Activated CD4-positive, CD25-positive, alpha-beta regulatory T cell treated with anti-CD3 and anti-CD28 coated beads, Interleukin-2, amount 50 U/mL, for 72 hours (primary cell): Measurements from ENCODE around the gene LDB3.
A peak's percentile ranks its signal among the peaks of the same experiment; 100 is the strongest.
"Not testable (repeated sequence)": the region's sequence is repeated elsewhere in the genome, so short reads cannot be mapped to it uniquely, and the experiment has no call there.

Source experiments
- DNase-seq: peaks from one replicate; pipeline ENCODE4 v3.0.0; 2021

The LDB3 gene

GRCh38 chr10:86708783-86709380 is 40.6 kb downstream of the LDB3 start:
- DNase-seq = no peak

DNA sequence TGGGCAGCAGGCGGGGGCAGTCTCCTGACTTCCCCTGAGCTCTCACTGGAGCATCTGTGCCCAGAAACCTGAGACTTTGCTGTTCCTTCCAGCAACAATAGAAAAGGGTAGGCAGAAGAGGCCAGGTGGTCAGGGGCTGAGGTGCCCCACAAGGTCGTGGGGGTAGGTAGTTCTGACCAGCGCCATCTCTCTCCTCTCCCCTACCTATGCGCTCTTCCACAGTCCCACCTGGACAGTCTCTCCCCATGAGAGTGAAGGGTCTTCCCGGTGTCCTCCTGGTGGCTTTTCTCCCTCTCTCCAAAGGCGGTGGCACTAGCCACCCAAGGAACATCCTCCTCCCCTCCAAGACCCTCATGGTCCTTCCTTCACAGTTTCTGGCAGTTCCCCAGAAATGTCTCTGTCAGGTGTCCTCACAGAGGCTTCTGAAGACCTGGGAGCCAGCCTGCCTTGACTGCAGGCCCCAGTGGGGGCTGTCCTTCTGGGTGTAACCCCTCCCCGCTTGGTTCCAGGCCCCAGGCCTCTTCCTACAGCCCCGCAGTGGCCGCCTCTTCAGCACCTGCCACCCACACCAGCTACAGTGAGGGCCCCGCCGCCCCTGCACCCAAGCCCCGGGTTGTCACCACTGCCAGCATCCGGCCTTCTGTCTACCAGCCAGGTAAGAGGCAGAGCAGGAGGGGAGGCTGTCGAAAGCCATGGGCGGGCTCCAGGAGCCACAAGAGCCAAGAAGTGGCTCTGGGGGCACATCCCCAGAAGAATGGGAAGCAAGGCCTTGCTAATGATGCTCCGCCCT is 41.3 kb downstream of the LDB3 start:
- DNase-seq = no peak

GRCh38 chr10:86710987-86711512 is 42.7 kb downstream of the LDB3 start:
- peak; percentile 83 for DNase-seq

DNA sequence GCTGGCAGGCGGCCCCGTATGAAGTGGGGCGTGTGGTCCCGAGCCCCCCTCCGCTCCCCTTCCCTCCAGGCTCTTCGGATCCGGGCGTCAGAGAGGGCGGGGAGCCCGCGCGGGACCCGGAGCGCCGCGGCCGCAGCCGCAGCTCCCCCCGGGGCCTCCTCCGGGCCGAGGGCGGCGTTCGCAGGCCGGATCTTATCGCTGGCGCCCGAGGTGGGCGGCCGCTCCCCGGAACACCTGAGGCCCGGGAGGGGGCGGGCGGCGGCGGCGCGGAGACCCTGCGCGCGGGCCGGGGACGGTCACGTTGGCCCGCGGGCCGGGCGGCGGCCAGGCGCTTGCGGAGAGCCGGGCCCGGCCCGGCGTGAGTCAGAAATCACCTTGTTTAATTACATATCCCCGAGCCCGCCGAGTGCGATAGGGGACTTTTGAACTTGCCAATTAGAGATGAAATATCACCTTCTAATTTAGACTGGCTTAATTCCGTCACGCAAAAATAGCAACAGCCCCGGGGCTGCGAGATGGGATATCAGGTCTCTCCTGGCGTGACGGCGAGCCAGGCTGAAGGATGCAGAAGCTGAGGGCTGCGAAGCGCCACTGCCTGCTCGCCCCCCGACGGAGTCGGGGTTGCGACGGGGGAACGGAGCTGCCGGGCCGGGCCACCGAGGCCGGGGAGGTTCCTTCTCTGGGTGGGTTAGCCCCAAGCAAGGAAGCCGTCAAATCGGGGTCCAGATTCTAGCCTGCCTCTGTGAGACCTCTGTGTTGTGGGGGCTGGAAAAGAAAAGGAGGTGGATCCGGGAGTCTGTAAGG is 43.4 kb downstream of the LDB3 start:
- peak; percentile 68 for DNase-seq

- no peak for DNase-seq
Observed at GRCh38 chr10:86712317-86712707, 44.0 kb downstream of the LDB3 start.

DNA sequence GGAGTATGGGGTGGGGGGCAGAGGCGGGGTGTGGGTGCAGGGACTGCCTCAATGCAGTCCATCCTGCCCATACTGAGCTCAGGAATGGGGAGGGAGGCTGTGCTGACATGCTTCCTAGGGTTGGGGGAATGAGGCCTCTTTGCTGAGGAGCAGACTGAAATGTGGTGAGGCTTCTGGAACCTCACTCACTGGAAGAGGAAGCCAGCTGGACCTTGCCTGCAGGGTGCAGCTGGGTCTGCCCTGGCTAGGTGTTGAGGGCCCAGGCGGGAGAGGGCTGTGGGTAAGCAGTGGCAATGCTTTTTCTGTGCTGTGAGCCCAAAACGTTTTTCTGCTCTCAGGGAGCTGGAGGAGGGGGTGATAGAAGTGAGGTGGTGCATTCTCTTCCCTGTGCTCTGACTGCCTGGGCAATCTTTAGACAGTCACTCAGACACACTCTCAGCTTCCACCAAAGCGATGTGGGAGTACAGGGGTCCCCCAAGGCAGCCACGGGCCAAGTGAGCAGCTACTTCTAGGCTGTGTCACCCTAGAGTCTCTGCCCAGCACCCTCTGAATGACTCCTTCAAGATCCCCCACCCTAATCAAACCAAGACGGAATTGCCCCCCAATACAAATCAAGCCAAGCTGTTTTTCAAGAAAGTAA is 47.0 kb downstream of the LDB3 start:
- no peak for DNase-seq

GRCh38 chr10:86715836-86716235 is 47.5 kb downstream of the LDB3 start:
- DNase-seq = no peak

- DNase-seq = no peak
Observed at GRCh38 chr10:86716466-86716865, 48.2 kb downstream of the LDB3 start.

GRCh38 chr10:86718556-86718955 is 50.2 kb downstream of the LDB3 start:
- no peak for DNase-seq

DNA sequence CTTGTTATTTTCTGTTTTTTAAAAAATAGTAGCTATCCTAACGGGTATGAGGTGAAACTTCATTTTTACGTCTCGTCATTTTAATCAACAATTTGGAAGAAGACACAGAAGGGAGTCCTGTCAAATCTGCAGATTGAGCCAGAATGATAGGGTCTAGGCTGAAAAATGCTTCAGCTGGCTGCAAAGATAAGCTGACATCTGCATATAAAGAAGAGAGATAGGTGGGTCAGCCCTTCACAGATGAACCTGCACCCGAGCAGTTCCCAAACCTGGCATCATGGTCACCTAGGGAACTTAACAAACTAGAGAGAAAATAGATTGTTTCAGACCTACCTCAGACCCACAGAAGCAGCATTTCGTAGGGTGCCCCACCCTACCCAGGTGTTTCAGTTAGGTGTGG is 52.9 kb downstream of the LDB3 start:
- no peak for DNase-seq

- DNase-seq = no peak
Observed at GRCh38 chr10:86723009-86723408, 54.7 kb downstream of the LDB3 start.

DNA sequence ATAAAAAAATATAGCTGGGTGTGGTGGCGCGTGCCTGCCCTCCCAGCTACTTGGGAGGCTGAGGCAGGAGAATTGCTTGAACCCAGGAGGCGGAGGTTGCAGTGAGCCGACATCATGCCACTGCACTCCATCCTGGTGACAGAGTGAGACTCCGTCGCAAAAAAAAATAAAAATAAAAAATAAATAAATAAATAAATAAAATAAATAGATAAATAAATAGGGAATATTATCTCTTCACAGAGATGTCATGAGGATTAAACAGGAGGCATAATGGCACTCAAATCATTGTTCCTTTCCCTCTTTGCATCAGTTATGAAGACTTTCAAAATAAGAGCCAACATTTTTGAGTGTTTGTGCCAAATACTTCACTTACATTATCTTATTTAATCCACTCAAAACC is 56.1 kb downstream of the LDB3 start:
- no peak for DNase-seq

GRCh38 chr10:86725980-86726676 is 57.8 kb downstream of the LDB3 start:
- DNase-seq = no peak

DNA sequence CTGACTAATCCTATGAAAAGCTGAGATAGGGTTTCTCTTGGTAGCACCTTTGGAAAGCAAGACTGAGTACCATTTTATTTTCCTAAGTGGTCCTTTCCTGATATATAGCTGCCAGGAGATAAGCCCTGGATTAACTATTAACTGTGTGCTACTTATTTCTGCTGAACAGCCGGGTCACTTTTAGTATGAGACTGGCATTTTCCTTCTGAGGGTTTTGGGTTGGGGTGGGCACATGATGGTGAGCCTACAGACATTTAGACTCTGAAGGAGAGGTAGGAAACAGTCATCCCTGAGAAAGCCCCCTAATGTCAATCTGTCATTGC is 58.3 kb downstream of the LDB3 start:
- DNase-seq = no peak

GRCh38 chr10:86727470-86727869 is 59.2 kb downstream of the LDB3 start:
- DNase-seq = no peak

DNA sequence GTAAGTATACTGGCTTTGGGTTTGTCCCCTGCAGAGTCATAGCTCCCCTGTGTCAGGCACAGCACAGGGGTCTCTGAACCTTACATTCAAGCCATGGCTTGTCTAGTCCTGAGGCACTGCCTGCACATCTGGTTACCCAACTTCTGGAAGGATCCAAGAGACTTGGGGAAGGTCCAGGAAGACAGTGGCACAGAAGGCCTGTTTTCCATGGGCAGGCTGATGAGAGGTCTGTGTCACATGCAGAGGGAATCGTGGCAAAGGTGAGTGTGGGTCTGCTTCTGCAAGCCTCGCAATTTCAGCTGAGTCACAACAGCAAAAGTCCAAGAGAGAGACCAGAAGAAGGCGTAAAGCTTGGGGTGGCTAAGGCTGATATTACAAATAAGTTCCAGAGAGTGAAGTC is 59.7 kb downstream of the LDB3 start:
- no peak for DNase-seq

DNA sequence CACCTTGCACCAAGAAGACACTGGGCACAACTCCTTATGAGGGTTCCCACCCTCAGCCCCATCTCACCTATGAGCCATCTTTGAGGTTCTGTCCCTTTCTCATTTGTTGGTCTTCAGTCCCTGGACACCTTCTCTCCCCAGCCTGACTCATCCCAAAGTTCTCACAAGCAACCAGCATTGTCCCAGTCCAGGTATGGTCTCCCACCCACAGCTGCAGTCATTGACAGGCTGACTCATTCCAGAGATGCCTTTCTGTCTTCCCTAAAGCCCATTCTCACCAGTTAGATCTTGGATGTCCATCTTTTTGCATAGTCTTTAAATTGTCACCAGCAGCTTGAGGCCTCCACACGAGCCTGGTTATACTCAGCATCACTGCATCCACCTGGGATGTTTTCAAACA is 61.4 kb downstream of the LDB3 start:
- DNase-seq = no peak

DNA sequence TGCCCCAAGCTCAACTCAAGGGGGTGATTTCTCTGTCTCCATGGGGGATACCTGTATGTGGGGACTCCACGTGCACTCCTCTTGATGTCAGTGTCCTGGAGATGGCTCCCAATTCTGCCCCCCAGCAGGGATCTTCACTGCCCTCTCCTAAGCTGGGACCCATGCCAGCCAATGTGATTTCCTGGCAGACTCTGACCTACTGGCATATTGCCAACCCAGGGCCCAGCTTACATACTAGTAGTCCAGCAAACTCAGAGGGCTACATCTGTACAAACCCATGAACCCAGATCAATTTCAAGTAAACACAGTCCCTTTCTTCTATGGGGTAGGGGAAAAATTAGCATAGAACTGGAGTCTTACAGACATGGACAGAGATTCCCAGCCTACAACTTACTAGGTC is 61.9 kb downstream of the LDB3 start:
- no peak for DNase-seq

- DNase-seq = no peak
Observed at GRCh38 chr10:86732771-86733170, 64.5 kb downstream of the LDB3 start.

DNA sequence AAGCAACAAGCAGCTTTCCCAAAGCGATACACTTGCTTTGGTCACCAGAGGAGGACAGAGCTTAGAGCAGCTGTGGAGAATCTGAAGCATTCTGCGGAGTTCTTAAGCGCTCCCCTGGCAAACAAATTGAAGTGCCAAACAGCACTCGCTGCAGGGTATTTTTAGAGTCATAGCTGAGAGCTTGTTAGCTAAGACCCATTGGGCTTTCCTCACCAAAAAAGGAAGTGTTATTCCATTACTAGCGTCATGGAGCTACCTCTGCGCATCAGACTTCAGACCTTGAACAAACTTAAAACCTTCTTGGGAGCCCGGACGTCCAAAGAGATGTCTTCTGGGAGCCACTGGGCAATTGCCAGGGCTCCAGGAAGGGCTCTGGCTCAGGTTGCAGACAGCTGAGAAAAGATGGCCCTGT is 65.0 kb downstream of the LDB3 start:
- no peak for DNase-seq

GRCh38 chr10:86734207-86734988 is 66.1 kb downstream of the LDB3 start:
- DNase-seq = no peak

DNA sequence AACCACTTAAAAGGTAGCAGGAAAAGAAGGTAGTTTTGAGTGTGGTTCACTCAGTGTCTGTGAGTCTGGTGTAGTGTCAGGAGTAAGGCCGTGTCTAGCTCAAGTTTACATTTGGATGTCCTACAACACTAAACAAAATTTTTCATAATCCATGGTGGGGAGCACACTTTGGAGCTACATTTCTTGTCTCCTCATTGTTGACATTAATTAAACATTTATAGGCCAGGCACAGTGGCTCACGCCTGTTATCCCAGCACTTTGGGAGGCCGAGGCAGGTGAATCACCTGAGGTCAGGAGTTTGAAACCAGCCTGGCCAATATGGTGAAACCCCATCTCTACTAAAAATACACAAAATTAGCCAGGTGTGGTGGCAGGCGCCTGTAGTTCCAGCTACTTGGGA is 67.0 kb downstream of the LDB3 start:
- DNase-seq = not testable (repeated sequence)
